Nucleus accumbens (tissue), 56 donors: ENCODE results near the gene RPS3.
"Not testable (repeated sequence)": the region's sequence is repeated elsewhere in the genome, so short reads cannot be mapped to it uniquely, and the experiment has no call there.

Experiments
- DNase-seq, 56 donors: peaks; one replicate each; lab custom pipeline; 2025; lab: John Stamatoyannopoulos, UW

The RPS3 gene

GRCh38 chr11:75409971-75410370, 10.7 kb downstream of the RPS3 start:
- not testable (repeated sequence) for DNase-seq

GRCh38 chr11:75413146-75413545, 13.8 kb downstream of the RPS3 start:
- not testable (repeated sequence) for DNase-seq

- no peak for DNase-seq
Measured at GRCh38 chr11:75413864-75414263, 14.5 kb downstream of the RPS3 start.

- no peak for DNase-seq
Measured at GRCh38 chr11:75420224-75421034, 21.1 kb downstream of the RPS3 start.

- DNase-seq: peak in 33 of 56 donors; percentile 10 to 67 (median 34)
Measured at GRCh38 chr11:75421035-75421602, 21.8 kb downstream of the RPS3 start.

GRCh38 chr11:75421902-75422247, 22.6 kb downstream of the RPS3 start:
- no peak for DNase-seq

- no peak for DNase-seq
Measured at GRCh38 chr11:75422248-75423231, 23.2 kb downstream of the RPS3 start.

- DNase-seq: no peak
Measured at GRCh38 chr11:75423721-75424120, 24.4 kb downstream of the RPS3 start.

GRCh38 chr11:75424396-75424795, 25.1 kb downstream of the RPS3 start:
- DNase-seq: peak in 1 of 56 donors; percentile 9

- DNase-seq: no peak
Measured at GRCh38 chr11:75425422-75425821, 26.1 kb downstream of the RPS3 start.

GRCh38 chr11:75426720-75427086, 27.4 kb downstream of the RPS3 start:
- DNase-seq: no peak

- no peak for DNase-seq
Measured at GRCh38 chr11:75427181-75427580, 27.9 kb downstream of the RPS3 start.

GRCh38 chr11:75428281-75428724, 29.0 kb downstream of the RPS3 start:
- DNase-seq: peak in 54 of 56 donors; percentile 25 to 94 (median 77)

- no peak for DNase-seq
Measured at GRCh38 chr11:75428989-75429640, 29.8 kb downstream of the RPS3 start.

GRCh38 chr11:75429641-75429901, 30.3 kb downstream of the RPS3 start:
- DNase-seq: no peak

- DNase-seq: peak in 36 of 56 donors; percentile 9 to 81 (median 43)
Measured at GRCh38 chr11:75429902-75430713, 30.8 kb downstream of the RPS3 start.

GRCh38 chr11:75430714-75431532, 31.6 kb downstream of the RPS3 start:
- DNase-seq: peak in 2 of 56 donors; percentile 35 to 48

GRCh38 chr11:75431533-75432525, 32.5 kb downstream of the RPS3 start:
- peak in 1 of 56 donors; percentile 7 for DNase-seq
